NCI-H524 (cell line): ENCODE data around the gene NT5DC4.
A peak's percentile ranks its signal among the peaks of the same experiment; 100 is the strongest.
"Not testable (repeated sequence)": the region's sequence is repeated elsewhere in the genome, so short reads cannot be mapped to it uniquely, and the experiment has no call there.

Experiments used
- DNase-seq, 2 experiments: peaks; one replicate each; lab custom pipeline; 2025; lab: John Stamatoyannopoulos, UW

NT5DC4 gene

GRCh38 chr2:112699984-112700667 is 20.7 kb upstream of the NT5DC4 start:
- DNase-seq = no peak

GRCh38 chr2:112701052-112701451 is 19.8 kb upstream of the NT5DC4 start:
- DNase-seq = peak in 1 of 2 experiments; percentile 6

DNA sequence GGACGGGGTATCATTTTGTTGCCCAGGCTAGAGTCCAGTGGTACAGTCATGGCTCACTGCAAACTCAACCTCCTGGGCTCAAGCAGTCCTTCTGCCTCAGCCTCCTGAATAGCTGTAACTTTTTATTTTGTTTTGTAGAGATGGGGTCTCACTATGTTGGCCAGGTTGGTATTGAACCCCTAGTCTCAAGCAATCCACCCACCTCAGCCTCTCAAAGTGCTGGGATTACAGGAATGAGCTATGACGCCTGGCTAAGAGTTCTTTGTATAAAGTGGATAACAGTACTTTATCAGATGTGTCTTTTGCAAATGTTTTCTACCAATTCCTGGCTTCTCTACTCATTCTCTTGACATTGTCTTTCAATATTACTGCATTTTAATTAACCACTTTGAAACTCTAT is 17.1 kb upstream of the NT5DC4 start:
- DNase-seq = no peak

GRCh38 chr2:112705575-112705974 is 15.2 kb upstream of the NT5DC4 start:
- no peak for DNase-seq

DNA sequence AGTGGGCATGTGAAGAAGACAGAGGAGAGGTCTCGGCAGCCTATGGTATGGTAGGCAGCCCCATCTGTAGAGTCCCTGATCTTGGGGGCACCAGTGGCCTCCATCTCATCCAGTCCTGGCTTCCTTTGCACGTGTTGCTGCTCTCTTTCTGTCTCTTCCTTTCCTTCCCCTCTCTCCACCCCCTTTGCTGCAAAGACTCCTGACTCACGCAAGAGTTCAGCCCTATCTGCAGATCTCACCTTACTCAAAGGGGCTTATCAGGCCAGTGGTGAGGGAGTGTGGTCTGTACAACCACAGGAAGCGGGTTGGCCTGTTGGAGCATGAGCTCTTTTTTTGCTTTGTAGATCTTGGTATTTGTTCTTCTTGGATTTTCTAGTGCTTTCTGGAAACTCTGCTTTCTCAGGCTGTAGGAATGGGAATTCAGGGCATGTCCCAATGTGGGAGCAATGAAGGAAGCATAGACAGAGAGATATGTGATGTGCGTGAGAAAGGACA is 14.6 kb upstream of the NT5DC4 start:
- no peak for DNase-seq

GRCh38 chr2:112706947-112707346 is 13.9 kb upstream of the NT5DC4 start:
- DNase-seq = not testable (repeated sequence)

- DNase-seq = no peak
These were observed 11.9 kb upstream of the NT5DC4 start for GRCh38 chr2:112708968-112709367.

- peak in 1 of 2 experiments; percentile 23 for DNase-seq
These were observed 11.1 kb upstream of the NT5DC4 start for GRCh38 chr2:112709703-112710102.

GRCh38 chr2:112710956-112711750 is 9.7 kb upstream of the NT5DC4 start:
- DNase-seq = no peak

GRCh38 chr2:112712465-112712864 is 8.4 kb upstream of the NT5DC4 start:
- DNase-seq = no peak

GRCh38 chr2:112712903-112713584 is 7.8 kb upstream of the NT5DC4 start:
- DNase-seq = no peak

GRCh38 chr2:112713585-112713925 is 7.3 kb upstream of the NT5DC4 start:
- DNase-seq = no peak

DNA sequence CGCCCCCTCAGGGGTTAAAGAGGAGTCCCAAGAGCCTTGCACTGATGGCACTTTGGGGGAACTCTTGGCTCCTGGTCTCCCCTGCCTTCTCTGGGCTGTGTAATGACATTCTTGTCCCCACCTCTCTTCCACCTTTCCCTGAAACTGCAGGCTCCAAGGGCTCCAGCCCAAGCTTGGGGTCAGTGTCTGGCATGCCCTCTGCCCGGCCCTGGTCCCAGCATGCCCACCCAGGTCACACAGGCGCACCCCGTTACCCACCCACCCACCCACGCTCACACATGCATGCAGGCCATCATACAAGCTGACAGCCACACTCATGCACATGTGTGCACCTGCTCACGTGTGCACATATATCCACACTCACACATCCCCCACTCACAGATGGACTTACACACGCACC is 6.9 kb upstream of the NT5DC4 start:
- no peak for DNase-seq

- no peak for DNase-seq
These were observed 6.5 kb upstream of the NT5DC4 start for GRCh38 chr2:112714331-112714730.

DNA sequence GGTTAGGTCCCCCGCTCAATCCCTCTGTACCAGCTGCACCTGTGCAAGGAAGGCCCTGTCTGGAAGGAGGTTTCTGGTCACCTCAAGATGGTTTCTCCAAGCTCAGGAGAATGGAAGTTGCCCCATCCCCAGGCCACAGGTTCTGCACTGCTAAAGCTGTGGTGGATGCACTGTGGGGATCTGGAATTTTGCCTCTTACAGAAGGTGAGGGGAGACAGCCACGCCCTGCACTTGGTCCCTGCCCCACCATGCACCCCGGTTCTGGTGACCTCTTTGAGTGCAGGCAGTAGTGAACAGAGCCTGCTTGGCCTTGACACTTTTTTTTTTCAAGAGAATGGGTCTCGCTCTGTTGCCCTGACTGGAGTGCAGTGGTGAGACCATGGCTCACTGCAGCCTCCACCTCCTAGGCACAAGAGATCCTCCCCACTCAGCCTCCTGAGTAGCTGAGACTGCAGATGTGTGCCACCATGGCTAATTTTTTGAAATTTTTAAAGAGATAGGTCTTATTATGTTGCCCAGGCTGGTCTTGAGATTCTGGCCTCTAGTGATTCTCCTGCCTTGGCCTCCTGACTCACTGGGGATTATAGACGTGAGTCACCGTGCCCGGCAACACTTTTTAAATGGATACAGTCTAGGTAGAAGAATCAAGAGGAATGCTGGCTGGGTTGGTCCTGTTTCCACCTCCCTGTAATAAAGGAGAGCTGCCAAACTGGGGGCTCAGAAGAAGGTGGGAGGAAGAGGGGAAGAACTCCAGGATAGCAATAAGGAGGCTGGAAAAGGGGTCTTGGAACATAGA is 5.8 kb upstream of the NT5DC4 start:
- DNase-seq = no peak

DNA sequence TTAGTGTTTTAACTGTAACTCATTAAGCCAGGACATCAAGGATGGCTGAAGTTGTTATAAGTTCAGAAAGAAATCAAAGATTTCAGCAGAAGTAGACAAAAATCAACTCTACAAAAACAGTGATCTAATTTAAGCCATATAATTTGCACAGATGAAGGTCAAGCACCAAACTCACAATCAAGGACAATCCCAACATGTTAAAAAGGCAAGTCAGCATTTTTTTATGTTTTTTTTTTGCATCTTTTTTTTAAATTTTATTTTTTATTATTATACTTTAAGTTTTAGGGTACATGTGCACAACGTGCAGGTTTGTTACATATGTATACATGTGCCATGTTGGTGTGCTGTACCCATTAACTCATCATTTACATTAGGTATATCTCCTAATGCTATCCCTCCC is 4.7 kb upstream of the NT5DC4 start:
- DNase-seq = not testable (repeated sequence)

DNA sequence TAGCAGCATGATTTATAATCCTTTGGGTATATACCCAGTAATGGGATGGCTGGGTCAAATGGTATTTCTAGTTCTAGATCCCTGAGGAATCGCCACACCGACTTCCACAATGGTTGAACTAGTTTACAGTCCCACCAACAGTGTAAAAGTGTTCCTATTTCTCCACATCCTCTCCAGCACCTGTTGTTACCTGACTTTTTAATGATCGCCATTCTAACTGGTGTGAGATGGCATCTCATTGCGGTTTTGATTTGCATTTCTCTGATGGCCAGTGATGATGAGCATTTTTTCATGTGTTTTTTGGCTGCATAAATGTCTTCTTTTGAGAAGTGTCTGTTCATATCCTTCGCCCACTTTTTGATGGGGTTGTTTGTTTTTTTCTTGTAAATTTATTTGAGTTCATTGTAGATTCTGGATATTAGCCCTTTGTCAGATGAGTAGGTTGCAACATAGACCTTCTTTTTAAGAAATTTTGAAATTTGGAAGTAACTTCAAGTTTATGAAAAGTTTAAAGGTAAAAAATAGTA is 3.9 kb upstream of the NT5DC4 start:
- DNase-seq = not testable (repeated sequence)

- DNase-seq = no peak
These were observed 1.9 kb upstream of the NT5DC4 start for GRCh38 chr2:112718863-112719370.

- no peak for DNase-seq
These were observed 1.2 kb downstream of the NT5DC4 start for GRCh38 chr2:112721819-112722522.

DNA sequence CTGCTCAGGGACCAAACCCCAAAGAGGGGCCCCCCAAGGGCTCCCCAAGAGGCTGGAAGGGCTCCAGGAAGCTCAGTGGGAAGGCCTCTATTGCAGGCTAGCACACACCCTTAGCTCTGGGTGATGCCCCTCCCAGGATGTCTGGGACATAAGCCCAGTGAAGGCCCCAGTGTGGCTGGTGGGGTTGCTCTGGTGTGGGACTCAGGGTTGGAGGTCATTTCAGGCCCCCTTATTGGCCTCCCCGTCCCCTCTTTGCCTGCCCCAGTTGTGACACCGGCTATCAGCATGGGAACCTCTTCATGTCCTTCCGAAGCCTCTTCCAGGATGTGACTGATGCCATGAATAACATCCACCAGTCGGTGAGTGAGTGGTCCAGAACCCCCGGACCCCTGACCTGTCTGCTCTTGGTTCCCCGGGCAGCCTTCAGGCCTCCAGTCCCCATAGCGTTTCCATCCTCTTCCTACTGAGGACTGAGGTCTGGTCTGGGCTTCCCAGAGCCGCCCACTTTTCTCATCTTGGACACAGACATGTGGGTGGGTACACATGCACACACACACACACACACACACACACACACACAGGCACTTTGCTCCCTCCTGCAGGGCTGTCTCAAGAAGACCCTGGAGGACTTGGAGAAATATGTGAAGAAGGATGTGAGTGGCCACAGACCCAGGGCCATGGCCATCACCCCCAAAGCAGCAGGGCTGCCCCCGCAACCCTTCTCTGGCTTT is 2.2 kb downstream of the NT5DC4 start:
- DNase-seq = no peak
